ENCODE results near the gene PNPO.

The PNPO gene

GRCh38 chr17:47897561-47897960, 43.8 kb upstream of the PNPO start:
- TF ChIP-seq CTCF (IDR thresholded peaks at IDR 0.05; ENCODE audit: control insufficient read depth, extremely low read depth, insufficient read depth): no peak
- H3K4me3 ChIP-seq (ENCODE audit: low read depth, low read length): peak overlapping the region; percentile 81
- no peak for DNase-seq (ENCODE audit: low read depth)

- no peak for DNase-seq (ENCODE audit: low read depth)
- TF ChIP-seq CTCF (IDR thresholded peaks at IDR 0.05; ENCODE audit: control insufficient read depth, extremely low read depth, insufficient read depth): no peak
Observed at GRCh38 chr17:47898241-47898640, 43.1 kb upstream of the PNPO start.

GRCh38 chr17:47899643-47900042, 41.7 kb upstream of the PNPO start:
- no peak overlapping the region for H3K4me3 ChIP-seq (ENCODE audit: low read depth, low read length)
- TF ChIP-seq CTCF (IDR thresholded peaks at IDR 0.05; ENCODE audit: control insufficient read depth, extremely low read depth, insufficient read depth): no peak
- no peak for DNase-seq (ENCODE audit: low read depth)

More at GRCh38 chr17:47898241-47898640, 43.1 kb upstream of the PNPO start:
- no peak overlapping the region for H3K4me3 ChIP-seq (ENCODE audit: low read depth, low read length)

- no peak overlapping the region for H3K4me3 ChIP-seq (ENCODE audit: low read depth, low read length)
- no peak for DNase-seq (ENCODE audit: low read depth)
- no peak for TF ChIP-seq CTCF (IDR thresholded peaks at IDR 0.05; ENCODE audit: control insufficient read depth, extremely low read depth, insufficient read depth)
Observed at GRCh38 chr17:47901423-47901822, 39.9 kb upstream of the PNPO start.

GRCh38 chr17:47902039-47902744, 39.2 kb upstream of the PNPO start:
- no peak for TF ChIP-seq CTCF (IDR thresholded peaks at IDR 0.05; ENCODE audit: control insufficient read depth, extremely low read depth, insufficient read depth)
- H3K4me3 ChIP-seq (ENCODE audit: low read depth, low read length): no peak overlapping the region
- no peak for DNase-seq (ENCODE audit: low read depth)

- H3K4me3 ChIP-seq (ENCODE audit: low read depth, low read length): no peak overlapping the region
- TF ChIP-seq CTCF (IDR thresholded peaks at IDR 0.05; ENCODE audit: control insufficient read depth, extremely low read depth, insufficient read depth): no peak
- no peak for DNase-seq (ENCODE audit: low read depth)
Observed at GRCh38 chr17:47905221-47905733, 36.1 kb upstream of the PNPO start.

GRCh38 chr17:47906443-47906842, 34.9 kb upstream of the PNPO start:
- H3K4me3 ChIP-seq (ENCODE audit: low read depth, low read length): no peak overlapping the region
- no peak for DNase-seq (ENCODE audit: low read depth)
- no peak for TF ChIP-seq CTCF (IDR thresholded peaks at IDR 0.05; ENCODE audit: control insufficient read depth, extremely low read depth, insufficient read depth)

All from LNCaP clone FGC (cell line).